ENCODE data around the gene NME3.

DNA sequence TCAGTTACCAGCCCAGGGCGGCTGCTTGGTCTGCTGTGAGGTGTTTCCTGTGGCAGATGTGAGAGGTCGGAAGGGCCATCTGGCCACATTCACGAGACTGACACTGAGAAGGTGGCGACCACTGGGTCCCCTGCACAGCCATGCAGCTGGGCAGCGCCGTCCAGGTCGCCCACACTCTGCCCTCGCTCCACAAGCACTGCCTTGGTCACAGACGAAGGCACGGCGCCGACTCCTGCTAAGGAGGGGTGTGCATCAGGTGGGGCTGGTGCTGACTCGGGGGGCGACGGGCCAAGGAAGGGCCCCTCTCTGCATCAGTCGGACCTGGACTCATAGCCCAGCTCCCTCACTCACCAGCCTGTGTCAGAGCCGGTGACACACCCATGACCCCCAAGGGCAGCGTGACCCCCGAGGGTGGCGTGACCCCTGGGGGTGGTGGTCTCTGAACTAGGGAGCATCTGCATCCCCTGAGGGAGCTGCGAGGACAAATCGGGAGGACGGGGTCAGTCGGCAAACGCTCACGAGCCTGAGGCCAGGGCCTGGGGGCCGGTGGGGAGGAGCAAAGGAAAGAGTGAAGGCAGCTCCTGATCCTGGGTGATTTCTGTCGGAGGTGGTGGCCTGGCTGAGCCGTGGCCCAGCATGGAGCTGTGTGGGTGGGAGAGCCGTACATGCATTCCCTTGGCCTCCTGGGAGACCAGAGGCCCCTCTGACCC lies 30.4 kb downstream of the NME3 start:
- no peak for TF ChIP-seq ZNF274 (IDR thresholded peaks at IDR 0.05; ENCODE audit: low read depth, low read length)
- TF ChIP-seq YY1 (IDR thresholded peaks at IDR 0.05; ENCODE audit: insufficient read depth, insufficient read length) = no peak

All from NT2/D1 (cell line).